Keratinocyte (primary cell): ENCODE results near the gene PARM1. TPM values are rescaled to one million over a fixed set of nuclear protein-coding genes. Genes with fewer than 3 reads are reported as not detected.

Source experiments
- DNase-seq: peaks from one replicate; pipeline ENCODE4 v3.0.0-alpha.2; 2011; ENCODE audit warnings: low read depth, missing footprints, low spot score
- FAIRE-seq: peaks from 2 replicates; lab custom pipeline; 2011; peaks lifted over from hg19 to GRCh38; lab: Jason Lieb, UNC
- H2AFZ ChIP-seq: 2 replicates; pipeline ENCODE4 v1.6.0; 2012; ENCODE audit warnings: low read length, control low read depth, inconsistent platforms; ENCODE audit not compliant: control insufficient read depth
- H3K27ac ChIP-seq: 2 replicates; pipeline ENCODE4 v1.5.1; 2011; ENCODE audit warnings: low read length; ENCODE audit not compliant: control insufficient read depth, insufficient read depth
- H3K27me3 ChIP-seq: 3 replicates; pipeline ENCODE4 v1.6.0; 2011; ENCODE audit warnings: low read length; ENCODE audit not compliant: control insufficient read depth, insufficient read depth; ENCODE audit errors: extremely low read depth
- H3K36me3 ChIP-seq, 2 experiments: 2 replicates in 1 of 2; 3 replicates in 1 of 2; pipeline ENCODE4 v1.5.1; 2011; ENCODE audit warnings: low read length in 2 of 2, mild to moderate bottlenecking in 1 of 2; ENCODE audit not compliant: control insufficient read depth in 2 of 2, insufficient read depth in 2 of 2; ENCODE audit errors: extremely low read depth in 1 of 2
- H3K4me1 ChIP-seq: 3 replicates; pipeline ENCODE4 v1.5.1; 2011; ENCODE audit warnings: low read length; ENCODE audit not compliant: control insufficient read depth, insufficient read depth; ENCODE audit errors: extremely low read depth
- H3K4me2 ChIP-seq: 3 replicates; pipeline ENCODE4 v1.6.0; 2011; ENCODE audit warnings: low read depth, low read length; ENCODE audit not compliant: control insufficient read depth, insufficient read depth; ENCODE audit errors: extremely low read depth
- H3K4me3 ChIP-seq, 3 experiments: fragments of 200-600 bp in 1 of 3; sonication (generic) in 1 of 3; 2 replicates in 2 of 3; 3 replicates in 1 of 3; pipeline ENCODE4 v1.5.1; 2011 to 2016; ENCODE audit warnings: low read length in 3 of 3, mild to moderate bottlenecking in 3 of 3, control low read depth in 2 of 3, inconsistent platforms in 1 of 3, low read depth in 1 of 3, mixed read lengths in 1 of 3, mixed run types in 1 of 3, moderate library complexity in 1 of 3; ENCODE audit not compliant: control insufficient read depth in 2 of 3, insufficient read depth in 2 of 3; ENCODE audit errors: extremely low read depth in 1 of 3
- H3K79me2 ChIP-seq: 2 replicates; pipeline ENCODE4 v1.6.0; 2012; ENCODE audit warnings: low read length; ENCODE audit not compliant: control insufficient read depth, insufficient read depth
- H3K9ac ChIP-seq: 3 replicates; pipeline ENCODE4 v1.6.0; 2011; ENCODE audit warnings: low read length; ENCODE audit not compliant: control insufficient read depth, insufficient read depth; ENCODE audit errors: extremely low read depth
- H3K9me1 ChIP-seq: 3 replicates; pipeline ENCODE4 v1.6.0; 2011; ENCODE audit warnings: low read length; ENCODE audit not compliant: control insufficient read depth, insufficient read depth; ENCODE audit errors: extremely low read depth
- H3K9me3 ChIP-seq: 2 replicates; pipeline ENCODE4 v1.5.1; 2012; ENCODE audit warnings: low read depth, low read length; ENCODE audit not compliant: control insufficient read depth
- H4K20me1 ChIP-seq: 3 replicates; pipeline ENCODE4 v1.6.0; 2011; ENCODE audit warnings: low read length; ENCODE audit not compliant: control insufficient read depth, insufficient read depth; ENCODE audit errors: extremely low read depth
- EZH2 ChIP-seq: IDR thresholded peaks from one replicate; pipeline ENCODE4 v1.6.1; 2012; ENCODE audit warnings: inconsistent platforms, mild to moderate bottlenecking, low read length, moderate library complexity
- dilution Hi-C: fragments of 300-500 bp; cut with MboI; formaldehyde crosslinking; loops from one replicate; pipeline ENCODE4 v1.7.0; 2020; ENCODE audit warnings: low sequenced_read_pairs; ENCODE audit not compliant: extremely low pct_ligation_motif_present
- polyA plus RNA-seq, 5 experiments: library from polyadenylated mRNA; depleted of rRNA in 3 of 5; stranded (reverse) in 3 of 5; stranded (forward) in 1 of 5; unstranded in 1 of 5; fragments of >200 nt; gene quantifications; 1 replicate in 1 of 5; 2 replicates in 3 of 5; 3 replicates in 1 of 5; pipeline versions ENCODE4 v1.2.1 to v1.2.3, GENCODE V29; 2011 to 2012; ENCODE audit warnings: missing spikeins in 2 of 5, low read depth in 1 of 5, low replicate concordance in 1 of 5
- TF ChIP-seq, protein P1 (sequence below), 3 experiments: IDR thresholded peaks in 1 of 3; conservative IDR thresholded peaks in 1 of 3; optimal IDR thresholded peaks in 1 of 3; 2 replicates in 2 of 3; 3 replicates in 1 of 3; pipeline versions ENCODE3 to v1.5.1; 2011; ENCODE audit warnings: low read length in 3 of 3, mild to moderate bottlenecking in 3 of 3, moderate library complexity in 2 of 3, control low read depth in 1 of 3, inconsistent platforms in 1 of 3; ENCODE audit not compliant: insufficient read depth in 2 of 3; ENCODE audit errors: extremely low read depth in 1 of 3

PARM1 gene
- polyA plus RNA-seq, 1 donor (not counting 4 experiments of a cell fraction or from before 2014, with no cell fraction given): 0.05 TPM

DNA sequence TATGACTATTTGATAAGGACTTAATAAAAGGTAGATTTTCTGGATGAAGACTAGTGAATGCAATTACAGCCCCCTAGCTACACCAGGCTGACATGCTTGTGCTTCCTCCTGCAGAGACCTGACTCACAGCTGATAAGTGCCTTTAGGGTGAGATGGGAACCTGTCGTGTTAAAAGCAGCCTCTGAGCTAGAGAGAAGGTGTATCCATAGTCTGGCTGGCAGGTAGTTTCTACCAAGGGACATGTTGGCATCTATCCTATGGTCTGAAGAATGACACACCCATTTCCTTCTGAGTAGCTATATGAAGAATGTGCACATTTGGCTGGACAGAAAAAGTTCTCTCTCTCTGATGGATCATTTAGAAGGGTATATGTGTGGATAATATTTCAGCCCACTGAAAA lies 64.1 kb downstream of the PARM1 start:
- DNase-seq (no peak), FAIRE-seq (peak; percentile 51)
- no peak overlapping the region for H2AFZ ChIP-seq
- TF ChIP-seq, protein P1, sequence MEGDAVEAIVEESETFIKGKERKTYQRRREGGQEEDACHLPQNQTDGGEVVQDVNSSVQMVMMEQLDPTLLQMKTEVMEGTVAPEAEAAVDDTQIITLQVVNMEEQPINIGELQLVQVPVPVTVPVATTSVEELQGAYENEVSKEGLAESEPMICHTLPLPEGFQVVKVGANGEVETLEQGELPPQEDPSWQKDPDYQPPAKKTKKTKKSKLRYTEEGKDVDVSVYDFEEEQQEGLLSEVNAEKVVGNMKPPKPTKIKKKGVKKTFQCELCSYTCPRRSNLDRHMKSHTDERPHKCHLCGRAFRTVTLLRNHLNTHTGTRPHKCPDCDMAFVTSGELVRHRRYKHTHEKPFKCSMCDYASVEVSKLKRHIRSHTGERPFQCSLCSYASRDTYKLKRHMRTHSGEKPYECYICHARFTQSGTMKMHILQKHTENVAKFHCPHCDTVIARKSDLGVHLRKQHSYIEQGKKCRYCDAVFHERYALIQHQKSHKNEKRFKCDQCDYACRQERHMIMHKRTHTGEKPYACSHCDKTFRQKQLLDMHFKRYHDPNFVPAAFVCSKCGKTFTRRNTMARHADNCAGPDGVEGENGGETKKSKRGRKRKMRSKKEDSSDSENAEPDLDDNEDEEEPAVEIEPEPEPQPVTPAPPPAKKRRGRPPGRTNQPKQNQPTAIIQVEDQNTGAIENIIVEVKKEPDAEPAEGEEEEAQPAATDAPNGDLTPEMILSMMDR (optimal IDR thresholded peaks at IDR 0.05 in 1 of 3, IDR thresholded peaks at IDR 0.05 in 1 of 3, conservative IDR thresholded peaks at IDR 0.05 in 1 of 3; ENCODE audit: extremely low read depth in 1 of 3, insufficient read depth in 2 of 3, low read length in 3 of 3): peak in 1 of 3 experiments; percentile 27
- TF ChIP-seq EZH2: no peak
- H4K20me1 ChIP-seq: no peaks in the 10 kb centered on the region
- H3K27ac ChIP-seq: no peak overlapping the region
- H3K4me3 ChIP-seq: no peak overlapping the region
- H3K4me2 ChIP-seq: peak overlapping the region; percentile 16
- no peaks in the 10 kb centered on the region for H3K36me3 ChIP-seq
- H3K79me2 ChIP-seq: no peaks in the 10 kb centered on the region
- H3K27me3 ChIP-seq: no peaks in the 10 kb centered on the region
- peaks cover 10% of the 10 kb centered on the region for H3K4me1 ChIP-seq
- no peaks in the 10 kb centered on the region for H3K9me1 ChIP-seq
- dilution Hi-C loops: no loop called here
- H3K9me3 ChIP-seq: no peaks in the 10 kb centered on the region
- no peak overlapping the region for H3K9ac ChIP-seq

DNA sequence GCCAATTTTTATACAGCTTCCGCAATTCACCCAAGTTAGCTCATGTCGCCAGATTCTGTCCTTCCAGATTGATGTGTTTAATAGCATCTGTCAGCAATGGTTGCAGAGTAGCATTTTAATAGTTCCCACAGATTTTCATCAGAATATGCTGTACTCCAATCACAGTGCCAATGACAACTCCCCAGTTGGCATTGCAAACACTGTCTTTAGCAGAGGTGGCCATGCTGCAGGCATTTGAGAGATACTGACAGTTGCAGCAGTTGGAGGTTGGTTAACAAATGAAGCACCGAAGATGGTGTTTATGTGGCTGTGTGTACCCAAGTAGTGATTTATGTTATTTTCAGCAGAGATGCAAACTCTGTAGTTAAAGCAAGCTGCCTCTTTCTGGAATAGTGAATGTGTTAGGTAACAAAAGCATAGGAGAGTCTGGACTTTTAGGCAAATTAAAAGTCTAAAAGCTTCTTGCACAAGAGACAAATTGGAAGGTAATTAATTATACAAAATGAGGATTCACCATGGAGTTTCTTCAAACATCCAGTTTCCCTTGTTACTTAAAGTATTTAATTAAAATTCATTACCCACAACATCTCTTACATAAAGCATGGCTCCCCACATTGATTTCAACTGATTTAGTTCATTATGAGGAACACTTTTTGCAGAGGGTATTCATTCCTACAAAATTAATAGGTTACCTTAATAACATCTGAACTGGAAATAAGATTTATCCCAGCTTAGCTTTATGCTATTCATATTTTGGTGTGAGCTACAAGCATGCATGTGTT lies 65.2 kb downstream of the PARM1 start:
- Histone ChIP-seq H3K4me3 (no peak overlapping the region), H3K9me1 (no peaks in the 10 kb centered on the region), H3K9me3 (no peaks in the 10 kb centered on the region), H3K9ac (no peak overlapping the region), H3K79me2 (no peaks in the 10 kb centered on the region), H3K4me1 (peaks cover 10% of the 10 kb centered on the region), H3K4me2 (no peak overlapping the region), H2AFZ (no peak overlapping the region), H3K36me3 (no peaks in the 10 kb centered on the region), H4K20me1 (no peaks in the 10 kb centered on the region), H3K27ac (no peak overlapping the region), H3K27me3 (no peaks in the 10 kb centered on the region)
- FAIRE-seq: no peak
- dilution Hi-C loops: no loop called here
- TF ChIP-seq, protein P1 (optimal IDR thresholded peaks at IDR 0.05 in 1 of 3, IDR thresholded peaks at IDR 0.05 in 1 of 3, conservative IDR thresholded peaks at IDR 0.05 in 1 of 3; ENCODE audit: extremely low read depth in 1 of 3, insufficient read depth in 2 of 3, low read length in 3 of 3): no peak
- no peak for TF ChIP-seq EZH2
- no peak for DNase-seq
